ENCODE results near the gene NPY2R.

NPY2R gene

DNA sequence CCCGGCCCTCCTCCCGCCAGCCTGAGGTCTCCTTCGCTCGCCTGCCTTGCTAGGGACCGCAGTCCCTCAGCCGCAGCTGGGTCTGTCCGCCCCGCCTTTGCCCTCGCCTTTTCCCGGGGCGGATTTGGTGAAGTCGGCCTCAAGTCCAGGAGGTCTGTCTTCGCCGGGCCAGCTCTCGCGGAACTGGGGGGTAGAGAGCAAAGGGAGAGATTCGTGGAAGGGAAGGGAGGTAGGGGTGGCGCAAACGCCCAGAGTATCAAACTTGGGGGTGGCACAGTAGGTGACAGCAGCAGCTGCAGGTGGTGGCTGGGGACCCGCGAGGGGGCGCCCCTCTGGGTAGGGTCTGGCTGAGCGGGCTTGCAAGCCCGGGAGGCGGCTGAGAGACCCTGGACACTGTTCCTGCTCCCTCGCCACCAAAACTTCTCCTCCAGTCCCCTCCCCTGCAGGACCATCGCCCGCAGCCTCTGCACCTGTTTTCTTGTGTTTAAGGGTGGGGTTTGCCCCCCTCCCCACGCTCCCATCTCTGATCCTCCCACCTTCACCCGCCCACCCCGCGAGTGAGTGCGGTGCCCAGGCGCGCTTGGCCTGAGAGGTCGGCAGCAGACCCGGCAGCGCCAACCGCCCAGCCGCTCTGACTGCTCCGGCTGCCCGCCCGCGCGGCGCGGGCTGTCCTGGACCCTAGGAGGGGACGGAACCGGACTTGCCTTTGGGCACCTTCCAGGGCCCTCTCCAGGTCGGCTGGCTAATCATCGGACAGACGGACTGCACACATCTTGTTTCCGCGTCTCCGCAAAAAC, at the start of gene NPY2R:
TSS of gene NPY2R (plus strand) at position 379 of the 797 bp plus-strand sequence. CDS start 5,304 bp downstream, outside the sequence.
- DNase-seq: no peak

GRCh38 chr4:155161357-155161756, 47.1 kb upstream of the NPY2R start:
- no peak for DNase-seq

- DNase-seq: no peak
These were observed 43.7 kb upstream of the NPY2R start for GRCh38 chr4:155164718-155165117.

DNA sequence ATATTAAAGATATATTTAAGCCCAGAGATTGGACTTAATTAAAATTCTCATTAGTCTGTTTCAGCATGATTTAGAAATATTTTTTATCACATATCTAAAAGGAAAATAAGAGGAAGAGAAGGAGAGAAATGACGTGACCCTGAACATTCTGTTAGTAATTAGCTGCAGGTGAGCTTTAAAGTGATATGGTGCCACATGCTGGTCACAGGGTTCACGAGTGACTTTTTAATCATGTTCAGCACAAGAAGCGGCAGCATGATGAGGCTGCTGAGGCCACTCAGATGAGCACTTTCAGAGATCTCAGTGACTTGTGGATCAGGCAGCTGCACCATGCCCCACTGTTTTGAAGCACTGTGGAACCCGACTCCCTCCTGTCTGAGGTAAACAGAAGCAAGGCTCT, 37.9 kb upstream of the NPY2R start:
- no peak for DNase-seq

GRCh38 chr4:155173371-155173770, 35.1 kb upstream of the NPY2R start:
- DNase-seq: no peak

DNA sequence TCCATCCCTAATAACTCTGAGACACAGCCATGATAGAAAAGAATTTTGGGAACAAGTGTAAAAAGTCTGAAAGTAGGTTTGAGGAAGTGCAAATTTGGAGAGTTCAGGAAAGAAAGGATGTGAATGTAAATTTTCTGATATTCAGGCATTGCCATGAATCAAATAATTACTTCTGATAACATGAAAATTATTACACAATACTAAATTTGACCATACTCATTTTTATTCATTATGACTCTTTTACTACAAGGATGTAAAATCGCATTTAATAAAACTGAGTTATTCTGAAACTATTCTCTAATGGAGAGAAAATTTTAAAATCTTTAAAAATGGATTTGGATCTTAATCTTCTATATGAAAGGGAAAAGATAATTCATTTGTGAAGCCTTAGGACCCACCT, 33.8 kb upstream of the NPY2R start:
- no peak for DNase-seq

GRCh38 chr4:155179216-155179615, 29.2 kb upstream of the NPY2R start:
- DNase-seq: no peak

GRCh38 chr4:155186972-155187371, 21.5 kb upstream of the NPY2R start:
- no peak for DNase-seq

- DNase-seq: no peak
These were observed 20.4 kb upstream of the NPY2R start for GRCh38 chr4:155187989-155188388.

- DNase-seq: no peak
These were observed 18.3 kb upstream of the NPY2R start for GRCh38 chr4:155190099-155190498.

DNA sequence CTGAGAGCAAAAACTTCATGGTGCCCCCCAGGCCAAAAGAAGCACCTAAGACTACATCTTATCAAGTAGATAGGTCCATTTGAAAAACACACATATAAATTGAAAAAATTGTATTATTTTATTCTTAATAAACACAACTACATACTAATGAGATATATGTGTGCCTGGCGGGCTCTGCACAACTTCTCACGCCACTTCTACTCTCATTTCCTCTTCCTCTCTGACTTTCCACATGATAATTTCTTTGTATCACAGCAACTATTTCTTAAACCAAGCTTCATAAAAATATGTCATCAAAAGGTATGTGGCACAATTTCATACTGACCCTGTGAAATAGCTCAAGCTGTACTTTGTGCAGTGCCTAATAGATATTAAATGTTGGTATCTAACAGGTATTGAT, 10.7 kb upstream of the NPY2R start:
- no peak for DNase-seq

GRCh38 chr4:155207534-155208257, 740 bp upstream of the NPY2R start:
- no peak for DNase-seq

DNA sequence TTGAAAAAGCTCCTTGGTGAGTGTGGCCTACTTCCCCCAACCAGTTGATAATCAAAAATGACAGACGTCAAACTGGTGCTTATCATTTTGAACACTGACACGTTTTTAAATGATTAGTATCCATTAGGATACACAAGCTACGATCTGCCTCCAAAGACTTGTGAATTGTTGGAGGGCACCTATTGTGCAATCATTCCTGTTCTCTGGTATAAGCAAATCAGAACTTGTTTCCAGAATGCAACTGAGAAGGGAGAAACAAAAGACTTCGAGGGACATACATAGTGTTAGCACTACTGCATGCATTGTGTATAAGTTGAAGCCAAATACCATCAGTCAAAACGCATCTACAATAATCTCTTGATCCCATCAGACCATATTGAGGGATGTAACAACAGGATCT, 11.6 kb downstream of the NPY2R start:
- DNase-seq: no peak

DNA sequence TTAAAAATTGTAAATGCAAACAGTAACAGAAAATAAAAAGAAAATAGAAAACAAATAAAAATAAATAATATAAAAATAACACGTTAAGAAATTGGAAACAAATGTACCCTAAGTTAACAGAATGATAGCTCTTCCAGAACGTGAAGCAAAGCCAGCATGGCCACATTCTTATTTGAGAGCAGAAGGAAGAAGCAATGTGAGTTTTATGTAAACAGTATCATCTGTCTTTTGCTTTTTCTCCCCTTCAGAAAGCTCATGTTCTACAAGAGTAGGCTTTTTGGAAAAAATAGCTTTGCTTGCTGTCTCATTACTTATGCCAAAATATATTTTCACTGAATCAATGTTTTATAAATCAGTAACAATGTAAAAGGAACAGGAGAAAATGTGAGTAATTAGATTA, 18.7 kb downstream of the NPY2R start:
- DNase-seq: no peak

- DNase-seq: no peak
These were observed 20.3 kb downstream of the NPY2R start for GRCh38 chr4:155228713-155229112.

GRCh38 chr4:155232432-155232831, 24.0 kb downstream of the NPY2R start:
- DNase-seq: no peak

- no peak for DNase-seq
These were observed 25.8 kb downstream of the NPY2R start for GRCh38 chr4:155234206-155234605.

GRCh38 chr4:155237567-155237966, 29.1 kb downstream of the NPY2R start:
- DNase-seq: no peak

DNA sequence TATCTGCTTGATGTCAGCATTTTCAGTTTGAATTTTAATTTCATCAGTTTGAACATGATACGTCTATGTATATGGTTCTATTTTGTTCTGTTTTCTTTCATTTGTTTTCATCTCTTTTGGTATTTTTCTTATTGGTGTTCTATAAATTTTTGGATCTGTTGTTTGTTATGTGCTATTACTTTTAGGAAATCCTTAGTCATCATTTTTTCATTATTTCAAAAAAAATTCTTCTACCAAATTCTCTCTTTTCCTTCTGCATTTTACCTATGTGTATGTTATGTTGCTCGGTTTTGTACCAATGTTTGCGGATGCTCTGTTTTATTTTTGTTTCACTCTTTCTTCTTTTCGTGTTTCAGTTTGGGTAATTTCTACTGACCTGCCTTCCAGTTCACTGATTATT, 32.8 kb downstream of the NPY2R start:
- no peak for DNase-seq

DNA sequence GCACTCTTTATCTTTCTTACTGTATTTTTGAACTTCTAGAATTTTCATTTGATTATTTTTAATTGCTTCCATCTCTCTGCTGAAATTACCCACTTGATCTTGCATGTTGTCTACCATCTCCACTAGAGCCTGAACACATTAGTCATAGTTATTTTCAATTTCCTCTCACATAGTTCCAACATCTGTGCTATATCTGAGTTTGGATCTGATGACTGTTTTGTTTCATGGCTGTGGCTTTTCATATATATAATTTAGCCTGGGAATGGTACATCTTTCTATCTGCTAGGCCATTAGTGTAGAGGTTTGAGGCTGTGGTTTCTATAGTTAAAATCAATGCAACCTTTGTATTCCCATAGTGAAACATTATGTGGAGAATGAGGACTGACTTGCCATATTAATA, 33.2 kb downstream of the NPY2R start:
- no peak for DNase-seq

GRCh38 chr4:155245105-155245504, 36.7 kb downstream of the NPY2R start:
- DNase-seq: no peak

DNA sequence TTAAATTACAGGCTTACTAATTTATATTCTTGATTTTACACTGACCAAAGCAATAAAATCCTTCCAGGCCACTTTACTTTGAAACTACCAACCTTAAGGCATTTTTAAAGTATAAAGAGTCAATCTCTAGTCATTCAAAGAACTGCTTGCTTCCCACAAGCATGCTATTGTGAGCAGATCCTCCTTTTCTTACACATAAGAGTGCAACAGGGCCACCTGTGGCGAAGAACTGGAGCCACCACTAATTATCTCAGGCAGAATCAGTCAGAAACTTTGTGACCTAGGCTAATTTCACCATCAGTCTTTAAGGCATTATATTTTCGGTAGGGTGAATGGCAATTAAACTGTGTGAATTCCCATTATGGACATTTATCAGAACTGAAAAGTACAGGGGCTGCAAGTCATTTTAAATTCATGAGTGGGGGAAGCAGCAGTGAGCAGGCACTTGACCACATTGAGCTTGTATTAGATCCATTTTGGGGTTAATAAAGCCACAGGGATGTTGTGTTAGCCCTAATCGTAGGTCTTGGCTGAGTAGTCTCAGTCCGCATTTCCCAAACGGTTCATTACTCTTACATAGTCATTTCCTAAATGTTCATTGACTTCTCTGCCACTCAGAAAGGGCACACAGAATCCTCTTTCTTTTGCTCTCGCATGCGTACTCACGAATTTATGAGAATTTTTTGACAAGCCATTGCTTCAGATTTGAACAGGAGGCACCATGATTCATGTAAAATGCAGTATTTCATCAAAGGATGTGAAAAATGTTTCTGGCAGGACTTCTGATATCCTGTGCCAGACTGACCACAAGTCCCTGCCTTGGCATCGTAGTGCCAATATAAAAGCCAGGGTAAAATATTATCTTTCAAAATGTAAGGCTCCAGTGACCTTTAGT, 39.8 kb downstream of the NPY2R start:
- no peak for DNase-seq

- DNase-seq: no peak
These were observed 40.7 kb downstream of the NPY2R start for GRCh38 chr4:155249016-155249566.
